ENCODE data around the gene MYO3B. TPM values are rescaled to one million over a fixed set of nuclear protein-coding genes. Genes with fewer than 3 reads are reported as not detected.
"Not testable (repeated sequence)": the region's sequence is repeated elsewhere in the genome, so short reads cannot be mapped to it uniquely, and the experiment has no call there.

The MYO3B gene
- polyA plus RNA-seq, 1 experiment: 0.10 TPM

DNA sequence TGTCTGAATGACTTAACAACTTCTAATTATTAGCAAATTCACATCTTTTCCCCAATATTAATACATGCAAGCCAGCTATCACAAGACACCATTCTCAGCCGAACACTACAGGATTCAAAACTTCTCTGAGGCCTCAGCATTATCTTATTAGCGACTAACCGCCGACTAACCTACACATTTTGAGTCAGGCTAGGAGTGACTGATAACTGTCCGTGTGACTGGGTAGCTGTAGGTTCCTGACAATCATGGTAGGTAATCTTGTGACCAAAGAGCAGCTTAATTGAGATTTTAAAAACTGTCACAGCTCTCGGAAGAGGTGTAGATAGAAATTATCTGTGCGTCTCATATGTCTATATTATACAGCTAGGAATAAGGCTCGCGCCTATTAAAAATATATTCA lies 493.1 kb downstream of the MYO3B start:
- TF ChIP-seq, protein P1, sequence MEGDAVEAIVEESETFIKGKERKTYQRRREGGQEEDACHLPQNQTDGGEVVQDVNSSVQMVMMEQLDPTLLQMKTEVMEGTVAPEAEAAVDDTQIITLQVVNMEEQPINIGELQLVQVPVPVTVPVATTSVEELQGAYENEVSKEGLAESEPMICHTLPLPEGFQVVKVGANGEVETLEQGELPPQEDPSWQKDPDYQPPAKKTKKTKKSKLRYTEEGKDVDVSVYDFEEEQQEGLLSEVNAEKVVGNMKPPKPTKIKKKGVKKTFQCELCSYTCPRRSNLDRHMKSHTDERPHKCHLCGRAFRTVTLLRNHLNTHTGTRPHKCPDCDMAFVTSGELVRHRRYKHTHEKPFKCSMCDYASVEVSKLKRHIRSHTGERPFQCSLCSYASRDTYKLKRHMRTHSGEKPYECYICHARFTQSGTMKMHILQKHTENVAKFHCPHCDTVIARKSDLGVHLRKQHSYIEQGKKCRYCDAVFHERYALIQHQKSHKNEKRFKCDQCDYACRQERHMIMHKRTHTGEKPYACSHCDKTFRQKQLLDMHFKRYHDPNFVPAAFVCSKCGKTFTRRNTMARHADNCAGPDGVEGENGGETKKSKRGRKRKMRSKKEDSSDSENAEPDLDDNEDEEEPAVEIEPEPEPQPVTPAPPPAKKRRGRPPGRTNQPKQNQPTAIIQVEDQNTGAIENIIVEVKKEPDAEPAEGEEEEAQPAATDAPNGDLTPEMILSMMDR (IDR thresholded peaks at IDR 0.05; ENCODE audit: low read depth, low read length): no peak
- H3K27me3 ChIP-seq (ENCODE audit: control insufficient read depth, insufficient read depth, low read length): no peaks in the 10 kb centered on the region
- DNase-seq (ENCODE audit: low read depth, low spot score): no peak
- ChIA-PET CTCF (interaction anchor here (0.5 kb wide), 1 partner anchor 21 kb away, joined by 13 read pairs; no protein-coding TSS in a partner anchor), POLR2A (no interaction called here)
- no peak overlapping the region for H3K4me3 ChIP-seq (ENCODE audit: low read depth, low read length)
- H3K9me3 ChIP-seq (ENCODE audit: control insufficient read depth, insufficient read depth, low read length): no peaks in the 10 kb centered on the region
- H3K27ac ChIP-seq (ENCODE audit: low read depth, low read length): no peak overlapping the region

DNA sequence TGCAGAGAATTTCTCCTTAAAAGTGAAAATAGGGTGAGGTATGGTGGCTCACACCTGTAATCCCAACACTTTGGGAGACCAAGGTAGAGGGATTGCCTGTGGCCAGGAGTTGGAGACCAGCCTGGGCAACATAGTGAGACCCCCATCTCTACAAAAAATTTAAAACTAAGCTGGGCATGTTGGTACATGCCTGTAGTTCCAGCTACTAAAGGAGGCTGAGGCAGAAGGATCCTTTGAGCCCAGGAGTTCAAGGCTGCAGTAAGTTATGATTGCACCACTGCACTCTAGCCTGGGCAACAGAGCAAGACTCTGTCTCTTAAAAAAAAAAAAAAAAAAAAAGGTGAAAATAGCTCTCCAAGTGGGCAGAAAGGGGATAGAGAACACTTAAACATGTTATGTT lies 496.3 kb downstream of the MYO3B start:
- POLR2A ChIA-PET; H3K27me3 ChIP-seq (ENCODE audit: control insufficient read depth, insufficient read depth, low read length); CTCF ChIA-PET: not testable (repeated sequence)

DNA sequence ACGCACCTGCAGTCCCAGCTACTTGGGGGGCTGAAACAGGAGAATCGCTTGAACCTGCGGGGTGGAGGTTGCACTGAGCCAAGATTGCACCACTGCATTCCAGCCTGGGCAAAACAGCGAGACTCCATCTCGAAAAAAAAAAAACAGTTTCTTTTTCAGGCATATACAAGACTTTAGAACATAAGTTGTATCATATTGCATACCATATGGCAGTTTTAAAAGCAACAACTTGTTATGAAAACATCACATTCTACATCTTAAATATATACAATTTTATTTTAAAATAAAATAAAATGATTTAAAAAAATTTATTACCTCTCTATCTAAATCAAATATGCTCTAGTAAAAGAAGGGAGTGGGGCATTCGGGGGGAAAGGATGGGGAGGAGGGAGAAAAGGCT lies 497.8 kb downstream of the MYO3B start:
- no peak for DNase-seq (ENCODE audit: low read depth, low spot score)
- TF ChIP-seq, protein P1 (IDR thresholded peaks at IDR 0.05; ENCODE audit: low read depth, low read length): no peak
- H3K4me3 ChIP-seq (ENCODE audit: low read depth, low read length): no peak overlapping the region
- no peaks in the 10 kb centered on the region for H3K27me3 ChIP-seq (ENCODE audit: control insufficient read depth, insufficient read depth, low read length)
- CTCF ChIA-PET: no interaction called here
- POLR2A ChIA-PET: no interaction called here
- H3K27ac ChIP-seq (ENCODE audit: low read depth, low read length): no peak overlapping the region
- H3K9me3 ChIP-seq (ENCODE audit: control insufficient read depth, insufficient read depth, low read length): no peaks in the 10 kb centered on the region

More for the DNA sequence above, 496.3 kb downstream of the MYO3B start:
- not testable (repeated sequence) for H3K27ac ChIP-seq (ENCODE audit: low read depth, low read length); DNase-seq (ENCODE audit: low read depth, low spot score); H3K4me3 ChIP-seq (ENCODE audit: low read depth, low read length); H3K9me3 ChIP-seq (ENCODE audit: control insufficient read depth, insufficient read depth, low read length)

DNA sequence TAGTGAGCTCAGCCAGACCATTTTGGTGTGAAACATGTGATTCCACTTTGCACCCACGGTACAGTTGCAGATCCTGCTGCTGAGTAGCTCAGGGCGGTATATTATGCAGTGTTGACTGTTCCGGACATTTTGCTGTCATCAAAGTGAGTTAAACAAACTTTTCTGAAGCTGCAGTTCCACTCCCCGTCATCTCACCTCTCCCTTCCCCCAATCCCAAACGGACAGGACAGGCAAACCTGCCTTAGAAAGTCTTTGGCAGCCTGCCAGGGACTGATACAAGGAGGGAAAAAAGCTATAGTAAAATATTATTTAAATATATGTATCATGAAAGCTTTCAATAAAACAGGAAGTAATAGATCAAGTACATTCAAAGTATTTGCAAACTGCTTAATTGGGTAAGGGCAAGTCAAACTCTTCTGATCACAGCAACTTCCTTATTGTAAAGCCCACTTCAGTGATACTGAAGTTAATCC lies 501.7 kb downstream of the MYO3B start:
- no peak overlapping the region for H3K4me3 ChIP-seq (ENCODE audit: low read depth, low read length)
- no peak overlapping the region for H3K27ac ChIP-seq (ENCODE audit: low read depth, low read length)
- H3K9me3 ChIP-seq (ENCODE audit: control insufficient read depth, insufficient read depth, low read length): no peaks in the 10 kb centered on the region
- TF ChIP-seq, protein P1 (IDR thresholded peaks at IDR 0.05; ENCODE audit: low read depth, low read length): no peak
- ChIA-PET POLR2A (no interaction called here), CTCF (interaction anchor here (1.6 kb wide), 1 partner anchor 271 kb away, joined by 4 read pairs; no protein-coding TSS in a partner anchor)
- no peak for DNase-seq (ENCODE audit: low read depth, low spot score)
- H3K27me3 ChIP-seq (ENCODE audit: control insufficient read depth, insufficient read depth, low read length): peaks cover 2% of the 10 kb centered on the region

DNA sequence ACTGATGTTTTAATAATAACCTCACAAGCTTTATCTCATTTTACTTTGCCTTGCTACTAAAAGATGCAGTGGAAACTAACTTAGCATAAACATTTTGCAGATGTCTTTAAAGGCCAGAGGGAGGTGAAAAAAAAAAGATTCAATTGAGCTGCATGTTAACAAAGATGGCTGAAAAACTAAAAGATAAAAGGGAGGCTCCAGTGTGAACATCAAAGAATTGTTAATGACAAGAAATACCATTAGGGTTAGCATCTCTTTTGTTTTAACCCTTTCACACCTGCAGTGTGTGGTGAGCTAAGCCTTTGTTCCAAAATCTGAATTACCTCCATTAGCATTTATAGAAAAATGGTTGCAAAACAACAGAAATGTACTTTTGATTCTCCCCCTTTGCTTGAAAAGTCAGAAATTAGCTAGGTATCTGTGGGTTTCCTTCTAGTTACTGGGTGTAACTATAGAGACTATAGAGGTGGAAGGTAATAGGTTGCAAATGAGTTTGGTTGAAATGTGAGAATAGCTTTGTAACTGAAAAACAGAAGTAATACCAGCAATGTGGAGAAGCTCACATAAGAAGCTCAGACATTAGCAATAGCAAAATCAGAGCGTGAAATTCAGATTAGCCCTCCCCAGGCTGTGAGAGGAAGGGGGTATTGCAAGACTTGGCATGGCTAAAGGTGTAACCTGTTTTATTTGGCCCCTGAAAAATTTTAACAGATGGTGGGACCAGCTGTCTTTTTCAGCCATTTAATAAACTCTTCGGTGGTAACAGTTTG lies 502.4 kb downstream of the MYO3B start:
- peaks cover 2% of the 10 kb centered on the region for H3K27me3 ChIP-seq (ENCODE audit: control insufficient read depth, insufficient read depth, low read length)
- no peak overlapping the region for H3K4me3 ChIP-seq (ENCODE audit: low read depth, low read length)
- TF ChIP-seq, protein P1 (IDR thresholded peaks at IDR 0.05; ENCODE audit: low read depth, low read length): no peak
- CTCF ChIA-PET: interaction anchor here (0.7 to 1.2 kb wide), 2 partner anchors 86 to 271 kb away, joined by 3 read pairs; no protein-coding TSS in a partner anchor
- H3K9me3 ChIP-seq (ENCODE audit: control insufficient read depth, insufficient read depth, low read length): no peaks in the 10 kb centered on the region
- no peak for DNase-seq (ENCODE audit: low read depth, low spot score)
- POLR2A ChIA-PET: interaction anchor here (0.7 kb wide), 1 partner anchor 657 kb away, joined by 4 read pairs; no protein-coding TSS in a partner anchor
- H3K27ac ChIP-seq (ENCODE audit: low read depth, low read length): no peak overlapping the region
